Activated T-cell treated with anti-CD3 and anti-CD28 coated beads, Interleukin-2, amount 50 U/mL, for 72 hours (primary cell): ENCODE results near the gene ARHGAP23. TPM values are rescaled to one million over a fixed set of nuclear protein-coding genes. Genes with fewer than 3 reads are reported as not detected.
"Not testable (repeated sequence)": the region's sequence is repeated elsewhere in the genome, so short reads cannot be mapped to it uniquely, and the experiment has no call there.

Source experiments
- ATAC-seq, 2 donors: fragments of 150-1000 bp; cut with Tn5 transposase; replicated peaks in 1 of 2; 2 replicates each; pipeline ENCODE4 v1.10.0; 2021; ENCODE audit warnings: moderate library complexity in 2 of 2, mild to moderate bottlenecking in 1 of 2
- DNase-seq, 2 donors: peaks; one replicate each; pipeline ENCODE4 v3.0.0; 2021 to 2022; ENCODE audit warnings: mixed read lengths in 1 of 2
- H3K27ac Mint-ChIP-seq: one replicate; pipeline ENCODE4 v1.8.0; 2022; ENCODE audit warnings: mild to moderate bottlenecking, moderate library complexity, mixed read lengths
- H3K27me3 Mint-ChIP-seq: one replicate; pipeline ENCODE4 v1.8.0; 2022; ENCODE audit warnings: low read depth, mixed read lengths
- H3K36me3 Mint-ChIP-seq, 2 donors: one replicate each; pipeline ENCODE4 v1.8.0; 2022; ENCODE audit warnings: mixed read lengths in 2 of 2, mild to moderate bottlenecking in 1 of 2; ENCODE audit not compliant: insufficient read depth in 2 of 2
- H3K4me1 Mint-ChIP-seq: one replicate; pipeline ENCODE4 v1.8.0; 2022; ENCODE audit warnings: low read depth, mixed read lengths
- H3K4me3 Mint-ChIP-seq, 2 donors: one replicate each; pipeline ENCODE4 v1.8.0; 2022; ENCODE audit warnings: mild to moderate bottlenecking in 2 of 2, mixed read lengths in 2 of 2, moderate library complexity in 2 of 2
- H3K9me3 Mint-ChIP-seq, 2 donors: one replicate each; pipeline ENCODE4 v1.8.0; 2022; ENCODE audit warnings: mixed read lengths in 2 of 2
- total RNA-seq, 2 donors: library from RNA; stranded (reverse); gene quantifications; one replicate each; pipeline ENCODE4 v1.2.3, GENCODE V29; 2022

ARHGAP23 gene
- total RNA-seq, 2 donors from 2014 or later = 2.6 to 2.7 TPM

- H3K4me3 Mint-ChIP-seq, H3K36me3 Mint-ChIP-seq, H3K9me3 Mint-ChIP-seq, H3K27ac Mint-ChIP-seq, H3K27me3 Mint-ChIP-seq, ATAC-seq, DNase-seq: not testable (repeated sequence)
- H3K4me1 Mint-ChIP-seq = peaks cover 14% of the 10 kb centered on the region
Measured at GRCh38 chr17:38526526-38526925, 98.3 kb downstream of the ARHGAP23 start.

GRCh38 chr17:38528141-38528540 lies 99.9 kb downstream of the ARHGAP23 start:
- H3K9me3 Mint-ChIP-seq, ATAC-seq, H3K4me3 Mint-ChIP-seq, H3K27ac Mint-ChIP-seq, DNase-seq, H3K36me3 Mint-ChIP-seq: not testable (repeated sequence)
- Mint-ChIP-seq H3K4me1 (peaks cover 14% of the 10 kb centered on the region), H3K27me3 (peaks cover 15% of the 10 kb centered on the region)

- not testable (repeated sequence) for DNase-seq, H3K36me3 Mint-ChIP-seq, H3K27ac Mint-ChIP-seq, H3K4me3 Mint-ChIP-seq, H3K9me3 Mint-ChIP-seq, ATAC-seq
- peaks cover 15% of the 10 kb centered on the region for H3K27me3 Mint-ChIP-seq
- peaks cover 14% of the 10 kb centered on the region for H3K4me1 Mint-ChIP-seq
Measured at GRCh38 chr17:38530856-38531255, 102.6 kb downstream of the ARHGAP23 start.

- H3K4me1 Mint-ChIP-seq = peaks cover 14% of the 10 kb centered on the region
- H3K4me3 Mint-ChIP-seq, DNase-seq, H3K36me3 Mint-ChIP-seq, H3K9me3 Mint-ChIP-seq, H3K27ac Mint-ChIP-seq, ATAC-seq: not testable (repeated sequence)
- H3K27me3 Mint-ChIP-seq = peaks cover 22% of the 10 kb centered on the region
Measured at GRCh38 chr17:38531761-38532160, 103.5 kb downstream of the ARHGAP23 start.

- H3K27me3 Mint-ChIP-seq = peaks cover 22% of the 10 kb centered on the region
- DNase-seq = no peak
- no peaks in the 10 kb centered on the region for H3K36me3 Mint-ChIP-seq
- no peak for ATAC-seq
- no peaks in the 10 kb centered on the region for H3K9me3 Mint-ChIP-seq
- H3K4me1 Mint-ChIP-seq = peaks cover 13% of the 10 kb centered on the region
- H3K27ac Mint-ChIP-seq = no peak overlapping the region
- H3K4me3 Mint-ChIP-seq = no peak overlapping the region
Measured at GRCh38 chr17:38532451-38532850, 104.2 kb downstream of the ARHGAP23 start.

- Mint-ChIP-seq H3K4me3 (no peak overlapping the region), H3K36me3 (no peaks in the 10 kb centered on the region), H3K9me3 (no peaks in the 10 kb centered on the region), H3K27ac (no peak overlapping the region), H3K4me1 (peaks cover 5% of the 10 kb centered on the region), H3K27me3 (peaks cover 18% of the 10 kb centered on the region)
- DNase-seq (no peak), ATAC-seq (no peak)
Measured at GRCh38 chr17:38533241-38533640, 105.0 kb downstream of the ARHGAP23 start.

GRCh38 chr17:38533866-38534497 lies 105.7 kb downstream of the ARHGAP23 start:
- Mint-ChIP-seq H3K27ac (no peak overlapping the region), H3K27me3 (peaks cover 15% of the 10 kb centered on the region), H3K9me3 (no peaks in the 10 kb centered on the region), H3K4me1 (no peaks in the 10 kb centered on the region), H3K4me3 (no peak overlapping the region), H3K36me3 (no peaks in the 10 kb centered on the region)
- DNase-seq = no peak
- no peak for ATAC-seq

- H3K4me3 Mint-ChIP-seq = no peak overlapping the region
- no peaks in the 10 kb centered on the region for H3K9me3 Mint-ChIP-seq
- ATAC-seq (no peak), DNase-seq (no peak)
- no peak overlapping the region for H3K27ac Mint-ChIP-seq
- H3K36me3 Mint-ChIP-seq = no peaks in the 10 kb centered on the region
- no peaks in the 10 kb centered on the region for H3K4me1 Mint-ChIP-seq
- peaks cover 15% of the 10 kb centered on the region for H3K27me3 Mint-ChIP-seq
Measured at GRCh38 chr17:38534498-38534885, 106.2 kb downstream of the ARHGAP23 start.

- Mint-ChIP-seq H3K36me3 (no peaks in the 10 kb centered on the region), H3K4me3 (no peak overlapping the region), H3K9me3 (no peaks in the 10 kb centered on the region), H3K4me1 (no peaks in the 10 kb centered on the region), H3K27me3 (peaks cover 15% of the 10 kb centered on the region), H3K27ac (no peak overlapping the region)
- DNase-seq = no peak
- no peak for ATAC-seq
Measured at GRCh38 chr17:38535886-38536285, 107.6 kb downstream of the ARHGAP23 start.

GRCh38 chr17:38536661-38537060 lies 108.4 kb downstream of the ARHGAP23 start:
- H3K36me3 Mint-ChIP-seq = no peaks in the 10 kb centered on the region
- H3K4me1 Mint-ChIP-seq = no peaks in the 10 kb centered on the region
- DNase-seq (no peak), ATAC-seq (no peak)
- no peak overlapping the region for H3K4me3 Mint-ChIP-seq
- no peak overlapping the region for H3K27ac Mint-ChIP-seq
- peaks cover 14% of the 10 kb centered on the region for H3K27me3 Mint-ChIP-seq
- H3K9me3 Mint-ChIP-seq = no peaks in the 10 kb centered on the region

- no peak overlapping the region for H3K4me3 Mint-ChIP-seq
- no peaks in the 10 kb centered on the region for H3K36me3 Mint-ChIP-seq
- ATAC-seq (no peak), DNase-seq (no peak)
- no peak overlapping the region for H3K27ac Mint-ChIP-seq
- H3K9me3 Mint-ChIP-seq = no peaks in the 10 kb centered on the region
- H3K4me1 Mint-ChIP-seq = no peaks in the 10 kb centered on the region
- peaks cover 7% of the 10 kb centered on the region for H3K27me3 Mint-ChIP-seq
Measured at GRCh38 chr17:38538906-38539305, 110.6 kb downstream of the ARHGAP23 start.

GRCh38 chr17:38539386-38539785 lies 111.1 kb downstream of the ARHGAP23 start:
- H3K27ac Mint-ChIP-seq = no peak overlapping the region
- H3K4me1 Mint-ChIP-seq = no peaks in the 10 kb centered on the region
- ATAC-seq = no peak
- DNase-seq = no peak
- no peak overlapping the region for H3K4me3 Mint-ChIP-seq
- H3K36me3 Mint-ChIP-seq = no peaks in the 10 kb centered on the region
- H3K27me3 Mint-ChIP-seq = peaks cover 7% of the 10 kb centered on the region
- no peaks in the 10 kb centered on the region for H3K9me3 Mint-ChIP-seq

GRCh38 chr17:38540514-38541045 lies 112.3 kb downstream of the ARHGAP23 start:
- Mint-ChIP-seq H3K4me1 (no peaks in the 10 kb centered on the region), H3K27me3 (peaks cover 7% of the 10 kb centered on the region), H3K4me3 (no peak overlapping the region), H3K36me3 (no peaks in the 10 kb centered on the region), H3K27ac (no peak overlapping the region), H3K9me3 (no peaks in the 10 kb centered on the region)
- DNase-seq (no peak), ATAC-seq (no peak)

GRCh38 chr17:38541281-38541680 lies 113.0 kb downstream of the ARHGAP23 start:
- Mint-ChIP-seq H3K9me3 (no peaks in the 10 kb centered on the region), H3K4me1 (no peaks in the 10 kb centered on the region), H3K27ac (no peak overlapping the region), H3K4me3 (no peak overlapping the region), H3K27me3 (peaks cover 3% of the 10 kb centered on the region), H3K36me3 (no peaks in the 10 kb centered on the region)
- no peak for DNase-seq
- no peak for ATAC-seq
